ENCODE data around the gene ZNF700.
"Not testable (repeated sequence)": the region's sequence is repeated elsewhere in the genome, so short reads cannot be mapped to it uniquely, and the experiment has no call there.

ZNF700 gene

DNA sequence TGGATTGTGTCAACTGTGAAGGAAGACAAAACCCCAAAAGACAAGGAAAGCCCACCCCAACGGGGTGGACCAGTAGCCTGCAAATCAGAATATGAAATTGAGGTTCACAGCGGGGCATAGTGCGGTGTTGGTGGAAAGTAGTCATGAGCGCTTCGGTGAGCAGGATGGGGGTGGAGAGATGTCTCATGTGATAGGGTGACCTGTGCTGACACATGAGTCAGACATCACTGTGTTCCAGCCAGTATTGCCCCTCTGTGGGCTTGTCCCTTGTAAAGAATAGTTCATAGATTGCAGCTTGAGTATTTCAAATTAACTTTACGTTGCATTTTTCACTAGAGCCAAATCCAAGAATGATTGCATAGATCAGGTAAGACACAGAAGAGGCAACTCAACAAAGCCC lies 30.1 kb upstream of the ZNF700 start:
- Histone ChIP-seq H3K27ac (ENCODE audit: low read depth, low read length) (no peak overlapping the region), H3K9me3 (ENCODE audit: control insufficient read depth in 5 of 5, low read length in 5 of 5) (peaks cover 0 to 6% (median 3%) of the 10 kb centered on the region in 5 donors), H3K27me3 (ENCODE audit: control insufficient read depth in 5 of 5, insufficient read depth in 4 of 5, low read length in 5 of 5) (no peaks in the 10 kb centered on the region), H3K9ac (ENCODE audit: low read length in 5 of 5) (no peak overlapping the region), H3K4me3 (ENCODE audit: low read depth in 1 of 5, low read length in 5 of 5) (no peak overlapping the region), H3K4me1 (ENCODE audit: control insufficient read depth in 5 of 5, insufficient read depth in 5 of 5, low read length in 5 of 5) (no peaks in the 10 kb centered on the region), H3K36me3 (ENCODE audit: control insufficient read depth in 5 of 5, insufficient read depth in 5 of 5, low read length in 5 of 5) (peaks cover 0 to 6% (median 0%) of the 10 kb centered on the region in 5 donors)

DNA sequence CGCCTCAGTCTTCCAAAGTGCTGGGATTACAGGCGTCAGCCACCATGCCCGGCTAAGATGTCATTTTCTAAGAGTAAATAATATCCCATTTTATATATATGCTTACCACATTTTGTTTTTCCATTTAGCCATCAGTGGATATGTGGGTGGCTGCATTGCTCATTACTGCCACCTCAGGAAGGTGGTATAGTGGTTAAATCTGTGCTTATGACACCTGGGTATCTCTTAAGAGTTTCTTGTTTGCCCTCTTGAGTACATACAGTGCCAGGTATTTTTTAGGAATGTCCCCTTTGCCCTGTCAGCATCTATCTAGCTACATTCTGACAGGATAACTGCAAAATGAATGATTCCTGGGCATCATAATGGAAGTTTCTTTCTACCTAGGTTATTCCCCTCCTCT lies 22.7 kb upstream of the ZNF700 start:
- Histone ChIP-seq H3K27ac (ENCODE audit: low read depth, low read length) (no peak overlapping the region), H3K9me3 (ENCODE audit: control insufficient read depth in 5 of 5, low read length in 5 of 5) (peaks cover 19 to 70% (median 42%) of the 10 kb centered on the region in 5 donors), H3K4me3 (ENCODE audit: low read depth in 1 of 5, low read length in 5 of 5) (peak overlapping the region in 3 of 5 donors; percentile 33 to 37 (median 35)), H3K4me1 (ENCODE audit: control insufficient read depth in 5 of 5, insufficient read depth in 5 of 5, low read length in 5 of 5) (no peaks in the 10 kb centered on the region), H3K27me3 (ENCODE audit: control insufficient read depth in 5 of 5, insufficient read depth in 4 of 5, low read length in 5 of 5) (no peaks in the 10 kb centered on the region), H3K9ac (ENCODE audit: low read length in 5 of 5) (no peak overlapping the region), H3K36me3 (ENCODE audit: control insufficient read depth in 5 of 5, insufficient read depth in 5 of 5, low read length in 5 of 5) (peaks cover 20 to 25% (median 21%) of the 10 kb centered on the region in 5 donors)

DNA sequence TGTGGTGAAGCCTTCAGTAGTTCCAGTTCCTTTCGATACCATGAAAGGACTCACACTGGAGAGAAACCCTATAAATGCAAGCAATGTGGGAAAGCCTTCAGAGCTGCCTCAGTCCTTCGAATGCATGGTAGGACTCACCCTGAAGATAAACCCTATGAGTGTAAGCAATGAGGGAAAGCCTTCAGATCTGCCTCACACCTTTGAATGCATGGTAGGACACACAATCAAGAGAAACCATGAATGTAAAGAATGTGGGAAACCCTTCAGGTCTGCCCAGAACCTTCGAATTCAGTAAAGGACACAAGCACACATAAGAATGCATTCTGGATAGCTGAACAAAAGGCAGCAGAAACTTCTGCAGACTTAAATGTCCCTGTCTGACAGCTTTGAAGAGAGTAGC lies 19.0 kb upstream of the ZNF700 start:
- peaks cover 20 to 25% (median 21%) of the 10 kb centered on the region in 5 donors for H3K36me3 ChIP-seq (ENCODE audit: control insufficient read depth in 5 of 5, insufficient read depth in 5 of 5, low read length in 5 of 5)
- no peak overlapping the region for H3K9ac ChIP-seq (ENCODE audit: low read length in 5 of 5)
- no peaks in the 10 kb centered on the region for H3K4me1 ChIP-seq (ENCODE audit: control insufficient read depth in 5 of 5, insufficient read depth in 5 of 5, low read length in 5 of 5)
- H3K27me3 ChIP-seq (ENCODE audit: control insufficient read depth in 5 of 5, insufficient read depth in 4 of 5, low read length in 5 of 5), result no peaks in the 10 kb centered on the region
- no peak overlapping the region for H3K27ac ChIP-seq (ENCODE audit: low read depth, low read length)
- peaks cover 17 to 64% (median 33%) of the 10 kb centered on the region in 5 donors for H3K9me3 ChIP-seq (ENCODE audit: control insufficient read depth in 5 of 5, low read length in 5 of 5)
- H3K4me3 ChIP-seq (ENCODE audit: low read depth in 1 of 5, low read length in 5 of 5), result peak overlapping the region; percentile 38 to 66 (median 60)

DNA sequence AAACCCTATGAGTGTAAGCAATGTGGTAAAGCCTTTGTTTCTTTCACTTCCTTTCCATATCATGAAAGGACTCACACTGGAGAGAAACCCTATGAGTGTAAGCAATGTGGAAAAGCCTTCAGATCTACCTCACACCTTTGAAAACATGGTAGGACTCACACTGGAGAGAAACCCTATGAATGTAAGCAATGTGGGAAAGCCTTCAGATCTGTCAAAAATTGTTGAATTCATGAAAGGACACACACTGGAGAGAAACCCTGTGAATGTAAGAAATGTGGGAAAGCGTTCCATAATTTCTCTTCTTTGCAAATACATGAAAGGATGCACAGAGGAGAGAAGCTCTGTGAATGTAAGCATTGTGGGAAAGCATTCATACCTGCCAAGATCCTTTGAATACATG lies 13.0 kb upstream of the ZNF700 start:
- not testable (repeated sequence) for H3K36me3 ChIP-seq (ENCODE audit: control insufficient read depth in 5 of 5, insufficient read depth in 5 of 5, low read length in 5 of 5); H3K9ac ChIP-seq (ENCODE audit: low read length in 5 of 5); H3K4me1 ChIP-seq (ENCODE audit: control insufficient read depth in 5 of 5, insufficient read depth in 5 of 5, low read length in 5 of 5); H3K27me3 ChIP-seq (ENCODE audit: control insufficient read depth in 5 of 5, insufficient read depth in 4 of 5, low read length in 5 of 5); H3K27ac ChIP-seq (ENCODE audit: low read depth, low read length)
- Histone ChIP-seq H3K4me3 (ENCODE audit: low read depth in 1 of 5, low read length in 5 of 5) (peak overlapping the region in 3 of 5 donors; percentile 29 to 44 (median 34)), H3K9me3 (ENCODE audit: control insufficient read depth in 5 of 5, low read length in 5 of 5) (peaks cover 7 to 50% (median 42%) of the 10 kb centered on the region in 5 donors)

DNA sequence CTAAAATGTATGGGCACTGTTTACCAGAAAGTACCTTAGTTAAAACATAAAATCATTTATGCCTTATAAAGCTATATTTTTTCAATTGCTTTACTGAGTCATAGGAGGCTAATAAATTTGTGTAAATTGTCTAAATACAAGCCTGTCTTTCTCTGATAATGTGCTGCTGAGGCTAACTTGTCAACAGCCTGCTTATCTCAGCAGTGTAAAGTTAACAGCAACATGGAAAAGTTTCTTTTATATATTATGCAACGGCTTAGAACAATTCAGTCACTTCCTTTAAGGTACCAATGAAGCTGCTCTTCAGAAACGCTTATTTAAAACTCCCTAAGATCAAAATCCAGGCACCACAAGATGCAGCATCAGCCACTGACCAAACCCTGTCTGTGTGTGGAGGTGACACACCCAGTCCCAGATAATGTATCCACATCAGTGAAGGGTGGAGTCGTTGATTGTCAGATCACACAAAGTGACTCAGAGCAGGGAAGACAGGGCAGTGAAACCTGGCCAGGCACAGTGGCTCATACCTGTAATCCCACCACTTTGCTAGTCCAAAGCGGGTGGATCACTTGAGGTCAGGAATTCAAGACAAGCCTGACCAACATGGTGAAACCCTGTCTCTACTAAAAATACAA lies 10.4 kb upstream of the ZNF700 start:
- not testable (repeated sequence) for H3K9ac ChIP-seq (ENCODE audit: low read length in 5 of 5); H3K4me1 ChIP-seq (ENCODE audit: control insufficient read depth in 5 of 5, insufficient read depth in 5 of 5, low read length in 5 of 5); H3K27ac ChIP-seq (ENCODE audit: low read depth, low read length); H3K36me3 ChIP-seq (ENCODE audit: control insufficient read depth in 5 of 5, insufficient read depth in 5 of 5, low read length in 5 of 5); H3K27me3 ChIP-seq (ENCODE audit: control insufficient read depth in 5 of 5, insufficient read depth in 4 of 5, low read length in 5 of 5); H3K4me3 ChIP-seq (ENCODE audit: low read depth in 1 of 5, low read length in 5 of 5)
- peaks cover 7 to 49% (median 42%) of the 10 kb centered on the region in 5 donors for H3K9me3 ChIP-seq (ENCODE audit: control insufficient read depth in 5 of 5, low read length in 5 of 5)

DNA sequence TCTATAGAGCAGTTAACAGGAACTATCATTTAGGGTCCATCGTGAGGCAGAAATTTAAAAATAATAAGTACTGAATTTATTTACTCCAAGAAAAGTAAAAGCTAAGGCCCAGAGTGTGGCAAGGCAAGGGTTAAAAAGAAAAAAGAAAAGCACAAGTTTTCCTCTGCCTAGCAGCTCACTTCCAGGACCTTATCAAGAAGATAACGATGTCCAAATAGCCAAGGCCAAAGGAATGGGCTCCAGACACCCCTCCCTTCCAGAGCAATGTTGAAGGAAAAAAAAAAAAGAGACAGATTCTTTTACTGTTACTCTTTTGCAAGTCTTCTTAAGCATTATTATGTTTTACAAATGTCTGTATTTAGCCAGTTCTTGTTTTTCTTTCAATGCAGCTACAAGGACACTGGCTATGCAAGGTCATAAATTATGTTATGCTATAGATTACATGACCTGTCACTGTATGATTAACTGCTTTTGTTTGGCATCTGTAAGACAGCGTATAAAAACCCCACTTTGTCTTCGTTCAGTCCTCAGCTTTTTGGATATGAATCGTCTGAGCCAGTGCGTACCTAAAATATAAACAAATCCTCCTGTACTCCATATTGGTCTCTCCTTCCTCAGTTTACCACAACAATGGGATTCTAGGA lies 2.9 kb upstream of the ZNF700 start:
- no peaks in the 10 kb centered on the region for H3K27me3 ChIP-seq (ENCODE audit: control insufficient read depth in 5 of 5, insufficient read depth in 4 of 5, low read length in 5 of 5)
- H3K4me3 ChIP-seq (ENCODE audit: low read depth in 1 of 5, low read length in 5 of 5), result no peak overlapping the region
- peaks cover 0 to 7% (median 0%) of the 10 kb centered on the region in 5 donors for H3K9me3 ChIP-seq (ENCODE audit: control insufficient read depth in 5 of 5, low read length in 5 of 5)
- H3K36me3 ChIP-seq (ENCODE audit: control insufficient read depth in 5 of 5, insufficient read depth in 5 of 5, low read length in 5 of 5), result no peaks in the 10 kb centered on the region
- no peak overlapping the region for H3K27ac ChIP-seq (ENCODE audit: low read depth, low read length)
- peaks cover 0 to 32% (median 22%) of the 10 kb centered on the region in 5 donors for H3K4me1 ChIP-seq (ENCODE audit: control insufficient read depth in 5 of 5, insufficient read depth in 5 of 5, low read length in 5 of 5)
- H3K9ac ChIP-seq (ENCODE audit: low read length in 5 of 5), result no peak overlapping the region

DNA sequence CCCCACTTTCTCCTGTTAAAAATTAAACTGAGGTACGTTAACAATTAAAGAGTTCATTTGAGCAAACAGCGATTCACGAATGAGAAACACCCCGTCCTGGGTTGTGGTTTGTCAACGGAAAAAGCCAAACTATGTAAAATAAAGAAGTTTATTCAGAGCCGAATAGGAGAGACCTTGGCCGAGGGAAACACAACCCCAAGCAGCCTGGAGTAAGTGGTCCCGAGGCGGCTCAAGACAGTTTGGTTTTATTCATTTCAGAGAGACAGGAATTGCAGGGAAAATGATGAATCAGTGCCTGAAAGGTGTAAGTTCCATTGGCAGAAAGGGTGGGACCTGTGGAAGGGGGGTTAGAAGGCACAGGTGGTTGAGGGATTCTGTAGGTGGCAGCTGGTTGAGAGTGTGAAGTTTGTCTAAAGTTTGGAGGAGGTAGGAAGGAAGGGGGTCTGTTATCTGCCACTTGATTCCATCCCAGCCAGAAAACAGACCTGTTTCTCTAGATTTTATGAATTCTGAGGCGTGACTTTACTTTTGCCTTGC lies 812 bp downstream of the ZNF700 start:
- not testable (repeated sequence) for H3K9me3 ChIP-seq (ENCODE audit: control insufficient read depth in 5 of 5, low read length in 5 of 5); H3K27me3 ChIP-seq (ENCODE audit: control insufficient read depth in 5 of 5, insufficient read depth in 4 of 5, low read length in 5 of 5); H3K36me3 ChIP-seq (ENCODE audit: control insufficient read depth in 5 of 5, insufficient read depth in 5 of 5, low read length in 5 of 5)
- H3K27ac ChIP-seq (ENCODE audit: low read depth, low read length), result peak overlapping the region; percentile 91
- peaks cover 0 to 36% (median 22%) of the 10 kb centered on the region in 5 donors for H3K4me1 ChIP-seq (ENCODE audit: control insufficient read depth in 5 of 5, insufficient read depth in 5 of 5, low read length in 5 of 5)
- H3K9ac ChIP-seq (ENCODE audit: low read length in 5 of 5), result peak overlapping the region; percentile 75 to 93 (median 88)
- peak overlapping the region; percentile 48 to 97 (median 90) for H3K4me3 ChIP-seq (ENCODE audit: low read depth in 1 of 5, low read length in 5 of 5)

DNA sequence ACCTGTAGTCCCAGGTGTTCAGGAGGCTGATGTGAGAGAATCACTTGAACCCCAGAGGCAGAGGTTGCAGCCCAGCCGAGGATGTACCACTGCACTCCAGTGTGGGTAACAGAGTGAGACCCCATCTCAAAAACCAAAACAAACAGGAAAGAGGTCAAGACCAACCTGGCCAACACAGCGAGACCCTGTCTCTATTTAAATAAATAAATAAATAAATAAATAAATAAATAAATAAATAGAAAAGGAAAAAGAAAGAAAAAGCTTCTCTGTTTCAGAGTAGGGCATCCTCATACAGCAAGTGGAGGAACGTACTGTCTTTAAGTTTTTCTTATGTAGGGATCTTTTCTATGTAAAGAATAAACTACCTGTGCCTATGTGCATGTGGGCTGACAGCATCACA lies 2.3 kb downstream of the ZNF700 start:
- H3K4me1 ChIP-seq (ENCODE audit: control insufficient read depth in 5 of 5, insufficient read depth in 5 of 5, low read length in 5 of 5), result peaks cover 0 to 38% (median 22%) of the 10 kb centered on the region in 5 donors
- no peaks in the 10 kb centered on the region for H3K9me3 ChIP-seq (ENCODE audit: control insufficient read depth in 5 of 5, low read length in 5 of 5)
- no peak overlapping the region for H3K27ac ChIP-seq (ENCODE audit: low read depth, low read length)
- H3K9ac ChIP-seq (ENCODE audit: low read length in 5 of 5), result no peak overlapping the region
- no peaks in the 10 kb centered on the region for H3K36me3 ChIP-seq (ENCODE audit: control insufficient read depth in 5 of 5, insufficient read depth in 5 of 5, low read length in 5 of 5)
- no peaks in the 10 kb centered on the region for H3K27me3 ChIP-seq (ENCODE audit: control insufficient read depth in 5 of 5, insufficient read depth in 4 of 5, low read length in 5 of 5)
- H3K4me3 ChIP-seq (ENCODE audit: low read depth in 1 of 5, low read length in 5 of 5), result no peak overlapping the region

DNA sequence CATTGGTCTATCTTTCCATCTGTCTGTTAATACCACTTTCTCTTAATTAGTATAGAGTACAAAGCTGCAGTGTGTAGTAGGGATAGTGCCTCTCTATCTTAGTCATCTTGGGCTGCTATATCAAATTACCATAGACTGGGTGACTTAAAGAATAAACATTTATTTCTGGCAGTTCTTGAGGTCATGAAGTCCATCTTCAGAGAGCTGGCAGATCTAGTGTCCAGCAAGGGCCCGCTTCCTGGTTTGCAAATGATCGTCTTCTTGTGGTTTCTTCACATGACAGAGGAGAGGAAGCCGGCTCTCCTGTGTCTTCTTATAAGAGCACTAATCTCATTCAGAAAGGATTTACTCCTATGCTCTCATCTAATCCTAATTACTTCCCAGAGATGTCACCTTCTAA lies 6.1 kb downstream of the ZNF700 start:
- H3K27me3 ChIP-seq (ENCODE audit: control insufficient read depth in 5 of 5, insufficient read depth in 4 of 5, low read length in 5 of 5), result no peaks in the 10 kb centered on the region
- peaks cover 0 to 13% (median 2%) of the 10 kb centered on the region in 5 donors for H3K4me1 ChIP-seq (ENCODE audit: control insufficient read depth in 5 of 5, insufficient read depth in 5 of 5, low read length in 5 of 5)
- no peaks in the 10 kb centered on the region for H3K36me3 ChIP-seq (ENCODE audit: control insufficient read depth in 5 of 5, insufficient read depth in 5 of 5, low read length in 5 of 5)
- H3K9me3 ChIP-seq (ENCODE audit: control insufficient read depth in 5 of 5, low read length in 5 of 5), result peaks cover 0 to 11% (median 0%) of the 10 kb centered on the region in 5 donors
- no peak overlapping the region for H3K9ac ChIP-seq (ENCODE audit: low read length in 5 of 5)
- H3K27ac ChIP-seq (ENCODE audit: low read depth, low read length), result no peak overlapping the region
- no peak overlapping the region for H3K4me3 ChIP-seq (ENCODE audit: low read depth in 1 of 5, low read length in 5 of 5)

DNA sequence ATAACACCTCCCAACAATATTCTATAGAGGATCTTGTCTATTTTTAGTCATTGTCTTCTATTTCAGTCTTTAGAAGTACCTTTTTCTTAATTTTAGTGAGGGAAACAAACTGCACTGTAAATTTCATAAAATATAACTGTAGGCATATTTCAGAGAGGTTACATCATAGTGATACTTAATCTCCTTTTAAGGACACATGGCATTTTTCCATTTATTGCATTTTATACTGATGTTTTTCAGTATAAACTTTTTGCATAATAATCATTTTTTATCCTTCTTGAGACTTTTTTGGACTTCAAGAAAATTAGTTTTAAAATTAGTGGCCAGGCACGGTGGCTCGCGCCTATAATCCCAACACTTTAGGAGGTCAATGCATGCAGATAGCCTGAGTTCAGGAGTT lies 6.6 kb downstream of the ZNF700 start:
- Histone ChIP-seq H3K9ac (ENCODE audit: low read length in 5 of 5) (no peak overlapping the region), H3K4me3 (ENCODE audit: low read depth in 1 of 5, low read length in 5 of 5) (no peak overlapping the region), H3K27me3 (ENCODE audit: control insufficient read depth in 5 of 5, insufficient read depth in 4 of 5, low read length in 5 of 5) (no peaks in the 10 kb centered on the region), H3K27ac (ENCODE audit: low read depth, low read length) (no peak overlapping the region), H3K4me1 (ENCODE audit: control insufficient read depth in 5 of 5, insufficient read depth in 5 of 5, low read length in 5 of 5) (peaks cover 0 to 9% (median 0%) of the 10 kb centered on the region in 5 donors), H3K36me3 (ENCODE audit: control insufficient read depth in 5 of 5, insufficient read depth in 5 of 5, low read length in 5 of 5) (no peaks in the 10 kb centered on the region), H3K9me3 (ENCODE audit: control insufficient read depth in 5 of 5, low read length in 5 of 5) (peaks cover 0 to 12% (median 0%) of the 10 kb centered on the region in 5 donors)

Data from subcutaneous abdominal adipose tissue (tissue), 5 donors.